ENCODE data around the gene CFAP58. TPM values are rescaled to one million over a fixed set of nuclear protein-coding genes. Genes with fewer than 3 reads are reported as not detected.

Gene CFAP58
- total and polyA plus RNA-seq, 7 experiments from 2014 or later, result 0.17 TPM; not detected in 6

GRCh38 chr10:104321226-104321625 lies 32.4 kb upstream of the CFAP58 start:
- peak overlapping the region in 7 of 9 donors; percentile 91 to 96 (median 94) for H3K27ac Mint-ChIP-seq
- peaks cover 0 to 1% (median 0%) of the 10 kb centered on the region in 11 donors for H3K9me3 Mint-ChIP-seq
- Histone ChIP-seq H3K4me1 (ENCODE audit: control insufficient read depth in 2 of 2, insufficient read depth in 2 of 2, low read length in 2 of 2) (peaks cover 45 to 86% of the 10 kb centered on the region in 2 donors), H3K36me3 (ENCODE audit: control insufficient read depth in 2 of 3, insufficient read depth in 3 of 3, low read length in 3 of 3) (peaks cover 0 to 2% (median 0%) of the 10 kb centered on the region in 3 experiments), H3K9me3 (ENCODE audit: control insufficient read depth in 2 of 3, low read length in 3 of 3) (no peaks in the 10 kb centered on the region), H3K27ac (ENCODE audit: low read depth, low read length) (peak overlapping the region; percentile 59), H3K4me3 (ENCODE audit: low read length) (peak overlapping the region; percentile 38), H3K27me3 (ENCODE audit: control insufficient read depth in 2 of 2, insufficient read depth in 2 of 2, low read length in 2 of 2) (no peaks in the 10 kb centered on the region)
- ChIA-PET CTCF (interaction anchor here (0.7 to 5.0 kb wide), 11 partner anchors 8 to 46 kb away, joined by 3 to 49 read pairs (median 4); partner anchors contain the start of gene CFAP58), POLR2A (interaction anchor here (1.3 to 4.3 kb wide), 6 partner anchors 10 to 25 kb away, joined by 4 to 38 read pairs (median 14); partner anchors contain the start of gene ITPRIP)
- H3K4me3 Mint-ChIP-seq, result peak overlapping the region in 7 of 10 donors; percentile 72 to 93 (median 82)
- no peak for ATAC-seq
- peaks cover 79 to 96% (median 94%) of the 10 kb centered on the region in 7 donors for H3K4me1 Mint-ChIP-seq
- no peak for DNase-seq
- H3K27me3 Mint-ChIP-seq, result no peaks in the 10 kb centered on the region
- intact Hi-C loops (cut with micrococcal nuclease), result no loop called here
- H3K36me3 Mint-ChIP-seq, result peaks cover 0 to 16% (median 4%) of the 10 kb centered on the region in 5 donors

- Histone ChIP-seq H3K27ac (ENCODE audit: low read depth, low read length) (peak overlapping the region; percentile 59), H3K4me3 (ENCODE audit: low read length) (peak overlapping the region; percentile 38), H3K36me3 (ENCODE audit: control insufficient read depth in 2 of 3, insufficient read depth in 3 of 3, low read length in 3 of 3) (no peaks in the 10 kb centered on the region), H3K9me3 (ENCODE audit: control insufficient read depth in 2 of 3, low read length in 3 of 3) (no peaks in the 10 kb centered on the region), H3K27me3 (ENCODE audit: control insufficient read depth in 2 of 2, insufficient read depth in 2 of 2, low read length in 2 of 2) (no peaks in the 10 kb centered on the region), H3K4me1 (ENCODE audit: control insufficient read depth in 2 of 2, insufficient read depth in 2 of 2, low read length in 2 of 2) (peaks cover 51 to 92% of the 10 kb centered on the region in 2 donors)
- ATAC-seq, result peak; percentile 48
- intact Hi-C loops (cut with micrococcal nuclease), result loop anchor here (1.0 to 2.0 kb wide), 5 partner anchors 11 to 17 kb away; partner anchors contain the start of gene ITPRIP (in 1 of the 2)
- H3K36me3 Mint-ChIP-seq, result peaks cover 0 to 17% (median 4%) of the 10 kb centered on the region in 5 donors
- H3K9me3 Mint-ChIP-seq, result peaks cover 0 to 1% (median 0%) of the 10 kb centered on the region in 11 donors
- ChIA-PET CTCF (interaction anchor here (0.7 to 5.0 kb wide), 12 partner anchors 8 to 47 kb away, joined by 3 to 49 read pairs (median 4); partner anchors contain the start of gene CFAP58), POLR2A (interaction anchor here (1.3 to 4.3 kb wide), 6 partner anchors 9 to 24 kb away, joined by 4 to 38 read pairs (median 14); partner anchors contain the start of gene ITPRIP)
- H3K27me3 Mint-ChIP-seq, result no peaks in the 10 kb centered on the region
- H3K4me3 Mint-ChIP-seq, result peak overlapping the region; percentile 72 to 93 (median 82)
- DNase-seq, result peak in 2 of 9 donors; percentile 46 to 49
- peak overlapping the region; percentile 89 to 96 (median 94) for H3K27ac Mint-ChIP-seq
- H3K4me1 Mint-ChIP-seq, result peaks cover 83 to 100% (median 99%) of the 10 kb centered on the region in 7 donors
Observed at GRCh38 chr10:104321725-104322415, 31.8 kb upstream of the CFAP58 start.

- Histone ChIP-seq H3K27ac (ENCODE audit: low read depth, low read length) (peak overlapping the region; percentile 59), H3K27me3 (ENCODE audit: control insufficient read depth in 2 of 2, insufficient read depth in 2 of 2, low read length in 2 of 2) (no peaks in the 10 kb centered on the region), H3K36me3 (ENCODE audit: control insufficient read depth in 2 of 3, insufficient read depth in 3 of 3, low read length in 3 of 3) (no peaks in the 10 kb centered on the region), H3K9me3 (ENCODE audit: control insufficient read depth in 2 of 3, low read length in 3 of 3) (no peaks in the 10 kb centered on the region), H3K4me1 (ENCODE audit: control insufficient read depth in 2 of 2, insufficient read depth in 2 of 2, low read length in 2 of 2) (peaks cover 54 to 97% of the 10 kb centered on the region in 2 donors), H3K4me3 (ENCODE audit: low read length) (peak overlapping the region; percentile 38)
- Mint-ChIP-seq H3K27ac (peak overlapping the region; percentile 89 to 96 (median 94)), H3K4me1 (peaks cover 83 to 100% (median 99%) of the 10 kb centered on the region in 7 donors), H3K27me3 (no peaks in the 10 kb centered on the region), H3K9me3 (peaks cover 0 to 1% (median 0%) of the 10 kb centered on the region in 11 donors), H3K36me3 (peaks cover 0 to 17% (median 4%) of the 10 kb centered on the region in 5 donors), H3K4me3 (peak overlapping the region; percentile 72 to 93 (median 82))
- intact Hi-C loops (cut with micrococcal nuclease), result loop anchor here (1.0 to 2.0 kb wide), 5 partner anchors 11 to 17 kb away; partner anchors contain the start of gene ITPRIP (in 1 of the 2)
- ChIA-PET CTCF (interaction anchor here (1.1 to 5.0 kb wide), 9 partner anchors 10 to 34 kb away, joined by 3 to 49 read pairs (median 4); no protein-coding TSS in a partner anchor), POLR2A (interaction anchor here (1.3 to 4.3 kb wide), 5 partner anchors 11 to 24 kb away, joined by 4 to 38 read pairs (median 15); partner anchors contain the start of gene ITPRIP)
- no peak for DNase-seq
- ATAC-seq, result peak; percentile 44
Observed at GRCh38 chr10:104322416-104322782, 31.2 kb upstream of the CFAP58 start.

GRCh38 chr10:104323085-104323484 lies 30.5 kb upstream of the CFAP58 start:
- Mint-ChIP-seq H3K36me3 (peaks cover 0 to 17% (median 4%) of the 10 kb centered on the region in 5 donors), H3K27me3 (no peaks in the 10 kb centered on the region), H3K4me1 (peaks cover 83 to 100% (median 99%) of the 10 kb centered on the region in 7 donors), H3K27ac (peak overlapping the region; percentile 89 to 96 (median 94)), H3K9me3 (no peaks in the 10 kb centered on the region), H3K4me3 (peak overlapping the region; percentile 72 to 93 (median 82))
- intact Hi-C loops (cut with micrococcal nuclease), result loop anchor here in 1 of 2 donors (2.0 kb wide), 1 partner anchor 14 kb away; no protein-coding TSS in a partner anchor
- Histone ChIP-seq H3K36me3 (ENCODE audit: control insufficient read depth in 2 of 3, insufficient read depth in 3 of 3, low read length in 3 of 3) (no peaks in the 10 kb centered on the region), H3K4me1 (ENCODE audit: control insufficient read depth in 2 of 2, insufficient read depth in 2 of 2, low read length in 2 of 2) (peaks cover 61 to 100% of the 10 kb centered on the region in 2 donors), H3K4me3 (ENCODE audit: low read length) (no peak overlapping the region), H3K27me3 (ENCODE audit: control insufficient read depth in 2 of 2, insufficient read depth in 2 of 2, low read length in 2 of 2) (no peaks in the 10 kb centered on the region), H3K27ac (ENCODE audit: low read depth, low read length) (peak overlapping the region; percentile 59), H3K9me3 (ENCODE audit: control insufficient read depth in 2 of 3, low read length in 3 of 3) (no peaks in the 10 kb centered on the region)
- CTCF ChIA-PET, result interaction anchor here (1.2 to 5.0 kb wide), 5 partner anchors 11 to 34 kb away, joined by 4 to 49 read pairs (median 4); no protein-coding TSS in a partner anchor
- POLR2A ChIA-PET, result interaction anchor here (0.8 to 4.3 kb wide), 3 partner anchors 13 to 23 kb away, joined by 4 to 38 read pairs (median 8); no protein-coding TSS in a partner anchor
- ATAC-seq (no peak), DNase-seq (no peak)

GRCh38 chr10:104323760-104324201 lies 29.9 kb upstream of the CFAP58 start:
- DNase-seq, result no peak
- H3K27me3 Mint-ChIP-seq, result no peaks in the 10 kb centered on the region
- intact Hi-C loops (cut with micrococcal nuclease), result loop anchor here in 1 of 2 donors (2.0 kb wide), 1 partner anchor 13 kb away; no protein-coding TSS in a partner anchor

More at GRCh38 chr10:104323760-104324201, 29.9 kb upstream of the CFAP58 start:
- H3K9me3 ChIP-seq (ENCODE audit: control insufficient read depth in 2 of 3, low read length in 3 of 3), result no peaks in the 10 kb centered on the region
- H3K4me1 ChIP-seq (ENCODE audit: control insufficient read depth in 2 of 2, insufficient read depth in 2 of 2, low read length in 2 of 2), result peaks cover 68 to 99% of the 10 kb centered on the region in 2 donors
- H3K4me3 ChIP-seq (ENCODE audit: low read length), result no peak overlapping the region
- H3K4me3 Mint-ChIP-seq, result peak overlapping the region; percentile 58 to 93 (median 80)
- peak overlapping the region; percentile 71 to 96 (median 91) for H3K27ac Mint-ChIP-seq
- CTCF ChIA-PET, result interaction anchor here (1.3 to 5.0 kb wide), 2 partner anchors 12 to 16 kb away, joined by 4 to 49 read pairs; no protein-coding TSS in a partner anchor
- ATAC-seq, result peak; percentile 22
- peaks cover 85 to 100% (median 99%) of the 10 kb centered on the region in 7 donors for H3K4me1 Mint-ChIP-seq
- POLR2A ChIA-PET, result interaction anchor here (0.8 to 4.3 kb wide), 4 partner anchors 12 to 16 kb away, joined by 4 to 38 read pairs (median 7); partner anchors contain the start of gene ITPRIP
- peaks cover 0 to 2% (median 0%) of the 10 kb centered on the region in 11 donors for H3K9me3 Mint-ChIP-seq
- H3K27me3 ChIP-seq (ENCODE audit: control insufficient read depth in 2 of 2, insufficient read depth in 2 of 2, low read length in 2 of 2), result no peaks in the 10 kb centered on the region
- H3K36me3 Mint-ChIP-seq, result peaks cover 0 to 17% (median 4%) of the 10 kb centered on the region in 5 donors
- H3K27ac ChIP-seq (ENCODE audit: low read depth, low read length), result peak overlapping the region; percentile 59
- no peaks in the 10 kb centered on the region for H3K36me3 ChIP-seq (ENCODE audit: control insufficient read depth in 2 of 3, insufficient read depth in 3 of 3, low read length in 3 of 3)

Data from naive thymus-derived CD4-positive, alpha-beta T cell (primary cell).